ENCODE data around the gene PSMA7. TPM values are rescaled to one million over a fixed set of nuclear protein-coding genes. Genes with fewer than 3 reads are reported as not detected.

PSMA7 gene
- total and polyA plus RNA-seq, 2 of the 8 experiments (the other 6 are each of a cell fraction or from before 2014, with no cell fraction given), result 361 to 648 TPM

GRCh38 chr20:62150310-62150575, 7.0 kb upstream of the PSMA7 start:
- Histone ChIP-seq H2BK20ac (ENCODE audit: low read length) (no peak overlapping the region), H3K79me2 (ENCODE audit: control insufficient read depth in 1 of 2, insufficient read depth in 2 of 2, low read length in 2 of 2) (peaks cover 53 to 99% of the 10 kb centered on the region in 2 experiments), H3K9ac (replicated peaks in 1 of 4; ENCODE audit: extremely low read depth in 1 of 4, low read depth in 3 of 4, low read length in 3 of 4) (no peak overlapping the region), H3K79me1 (ENCODE audit: low read depth, low read length) (peaks cover 57% of the 10 kb centered on the region), H4K20me1 (replicated peaks in 1 of 2; ENCODE audit: control insufficient read depth in 1 of 2, insufficient read depth in 2 of 2, low read length in 2 of 2) (peaks cover 48 to 61% of the 10 kb centered on the region in 2 experiments), H2BK120ac (replicated peaks; ENCODE audit: low read depth, low read length) (no peak overlapping the region), H3K4me3 (ENCODE audit: extremely low read depth in 1 of 4, insufficient read depth in 2 of 4, low read depth in 3 of 4, low read length in 4 of 4) (no peak overlapping the region), H2BK5ac (ENCODE audit: low read depth, low read length) (peak overlapping the region; percentile 49; the same call in 1 of the 2 replicates), H3K4me2 (ENCODE audit: insufficient read depth in 1 of 2, low read depth in 2 of 2, low read length in 2 of 2) (no peak overlapping the region; a peak in 1 of 4 replicates), H2BK15ac (ENCODE audit: low read length) (no peak overlapping the region), H3K56ac (replicated peaks; ENCODE audit: insufficient read length, low read depth, low read length) (no peak overlapping the region), H4K5ac (ENCODE audit: insufficient read length, low read depth, low read length) (no peak overlapping the region), H2AFZ (ENCODE audit: low read length) (no peak overlapping the region), H3K14ac (ENCODE audit: insufficient read length) (no peak overlapping the region), H2BK12ac (ENCODE audit: low read depth, low read length) (no peak overlapping the region), H3K9me3 (ENCODE audit: insufficient read depth in 2 of 2, low read depth in 1 of 2, low read length in 1 of 2) (no peaks in the 10 kb centered on the region; a peak in 1 of 4 replicates), H3K4me1 (replicated peaks in 1 of 4; ENCODE audit: control insufficient read depth in 3 of 4, insufficient read depth in 4 of 4, low read length in 3 of 4) (peaks cover 0 to 15% (median 9%) of the 10 kb centered on the region in 4 experiments; a peak in 6 of 7 replicates), H3K23ac (ENCODE audit: insufficient read length) (no peak overlapping the region), H3K27me3 (replicated peaks in 1 of 4; ENCODE audit: control insufficient read depth in 3 of 4, extremely low read depth in 1 of 4, insufficient read depth in 3 of 4, low read length in 3 of 4) (no peaks in the 10 kb centered on the region), H3K27ac (ENCODE audit: low read depth, low read length) (no peak overlapping the region), H4K91ac (replicated peaks; ENCODE audit: insufficient read length, low read length) (no peak overlapping the region), H3K4ac (replicated peaks; ENCODE audit: insufficient read length, low read depth, low read length) (no peak overlapping the region), H3K18ac (ENCODE audit: extremely low read depth, low read length) (no peak overlapping the region), H3K23me2 (ENCODE audit: low read depth, low read length) (no peaks in the 10 kb centered on the region), H3K36me3 (ENCODE audit: control insufficient read depth in 2 of 4, insufficient read depth in 4 of 4, low read length in 3 of 4) (peaks cover 0 to 11% (median 8%) of the 10 kb centered on the region in 4 experiments; a peak in 6 of 8 replicates), H2AK5ac (ENCODE audit: low read depth, low read length) (no peak overlapping the region; the same call in none of the 2 replicates), H4K8ac (ENCODE audit: extremely low read depth, insufficient read depth, low read length) (no peak overlapping the region)
- DNase-seq (ENCODE audit: low read depth in 1 of 2, low spot score in 2 of 2) (no peak), FAIRE-seq (no peak)
- TF ChIP-seq ATF2 (IDR thresholded peaks at IDR 0.05; ENCODE audit: low read length) (no peak), POLR2A (IDR thresholded peaks at IDR 0.05; ENCODE audit: control extremely low read depth in 1 of 2, low read depth in 2 of 2, low read length in 2 of 2) (no peak), RFX5 (IDR thresholded peaks at IDR 0.05; ENCODE audit: borderline replicate concordance, low read depth, low read length) (no peak), SP1 (IDR thresholded peaks at IDR 0.05; ENCODE audit: low read depth, low read length) (no peak), HDAC6 (IDR thresholded peaks at IDR 0.05; ENCODE audit: low read depth, low read length) (no peak), KDM5A (IDR thresholded peaks at IDR 0.05; ENCODE audit: low read length) (no peak), FOSL1 (IDR thresholded peaks at IDR 0.05; ENCODE audit: insufficient read depth, low read depth, low read length) (no peak)
- TF ChIP-seq, protein P1, sequence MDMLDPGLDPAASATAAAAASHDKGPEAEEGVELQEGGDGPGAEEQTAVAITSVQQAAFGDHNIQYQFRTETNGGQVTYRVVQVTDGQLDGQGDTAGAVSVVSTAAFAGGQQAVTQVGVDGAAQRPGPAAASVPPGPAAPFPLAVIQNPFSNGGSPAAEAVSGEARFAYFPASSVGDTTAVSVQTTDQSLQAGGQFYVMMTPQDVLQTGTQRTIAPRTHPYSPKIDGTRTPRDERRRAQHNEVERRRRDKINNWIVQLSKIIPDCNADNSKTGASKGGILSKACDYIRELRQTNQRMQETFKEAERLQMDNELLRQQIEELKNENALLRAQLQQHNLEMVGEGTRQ (IDR thresholded peaks at IDR 0.05; ENCODE audit: low read length), result no peak
- CTCF ChIA-PET (ENCODE audit: partially characterized antibody), result interaction anchor here (0.7 to 1.1 kb wide), 2 partner anchors 15 to 295 kb away, joined by 3 to 4 read pairs; no protein-coding TSS in a partner anchor
- 90% methylated on average over 11 of the region's 11 CpGs; no CpG with 5 or more reads in 1 of the 2 experiments for WGBS, 2 experiments (ENCODE audit: extremely low coverage in 1 of 2, insufficient coverage in 1 of 2, insufficient read length in 1 of 2, insufficient replicate concordance in 2 of 2, low coverage in 1 of 2, low lambda C conversion rate in 2 of 2, missing lambda C conversion rate in 1 of 2)
- POLR2A ChIA-PET (ENCODE audit: partially characterized antibody), result interaction anchor here (0.6 to 1.6 kb wide), 3 partner anchors 15 to 84 kb away, joined by 4 to 5 read pairs (median 4); no protein-coding TSS in a partner anchor
